ENCODE results near the gene PLA2G2F.

The PLA2G2F gene

GRCh38 chr1:20141001-20141400 is 1.9 kb downstream of the PLA2G2F start:
- H3K4me3 ChIP-seq (ENCODE audit: insufficient read depth, low read depth, low read length, poor library complexity, severe bottlenecking), result no peak overlapping the region
- H3K36me3 ChIP-seq (ENCODE audit: control insufficient read depth, insufficient read depth, low read length), result no peaks in the 10 kb centered on the region
- H3K27ac ChIP-seq (ENCODE audit: insufficient read depth, low read length, poor library complexity, severe bottlenecking), result no peak overlapping the region
- H3K27me3 ChIP-seq (replicated peaks; ENCODE audit: control insufficient read depth, insufficient read depth, low read length, poor library complexity, severe bottlenecking), result no peaks in the 10 kb centered on the region
- no peaks in the 10 kb centered on the region for H3K9me3 ChIP-seq (ENCODE audit: control insufficient read depth, low read length)
- DNase-seq, result no peak
- H3K4me1 ChIP-seq (ENCODE audit: control insufficient read depth, insufficient read depth, low read length, poor library complexity, severe bottlenecking), result no peaks in the 10 kb centered on the region

- H3K27me3 ChIP-seq (replicated peaks; ENCODE audit: control insufficient read depth, insufficient read depth, low read length, poor library complexity, severe bottlenecking), result no peaks in the 10 kb centered on the region
- no peaks in the 10 kb centered on the region for H3K36me3 ChIP-seq (ENCODE audit: control insufficient read depth, insufficient read depth, low read length)
- no peak for DNase-seq
- H3K27ac ChIP-seq (ENCODE audit: insufficient read depth, low read length, poor library complexity, severe bottlenecking), result no peak overlapping the region
- H3K4me3 ChIP-seq (ENCODE audit: insufficient read depth, low read depth, low read length, poor library complexity, severe bottlenecking), result no peak overlapping the region
- no peaks in the 10 kb centered on the region for H3K9me3 ChIP-seq (ENCODE audit: control insufficient read depth, low read length)
- no peaks in the 10 kb centered on the region for H3K4me1 ChIP-seq (ENCODE audit: control insufficient read depth, insufficient read depth, low read length, poor library complexity, severe bottlenecking)
Measured at GRCh38 chr1:20141466-20141865, 2.3 kb downstream of the PLA2G2F start.

GRCh38 chr1:20142001-20142710 is 3.0 kb downstream of the PLA2G2F start:
- DNase-seq, result no peak
- no peaks in the 10 kb centered on the region for H3K27me3 ChIP-seq (replicated peaks; ENCODE audit: control insufficient read depth, insufficient read depth, low read length, poor library complexity, severe bottlenecking)
- no peaks in the 10 kb centered on the region for H3K9me3 ChIP-seq (ENCODE audit: control insufficient read depth, low read length)
- no peak overlapping the region for H3K4me3 ChIP-seq (ENCODE audit: insufficient read depth, low read depth, low read length, poor library complexity, severe bottlenecking)
- no peak overlapping the region for H3K27ac ChIP-seq (ENCODE audit: insufficient read depth, low read length, poor library complexity, severe bottlenecking)
- no peaks in the 10 kb centered on the region for H3K36me3 ChIP-seq (ENCODE audit: control insufficient read depth, insufficient read depth, low read length)
- no peaks in the 10 kb centered on the region for H3K4me1 ChIP-seq (ENCODE audit: control insufficient read depth, insufficient read depth, low read length, poor library complexity, severe bottlenecking)

- Histone ChIP-seq H3K9me3 (ENCODE audit: control insufficient read depth, low read length) (no peaks in the 10 kb centered on the region), H3K27me3 (replicated peaks; ENCODE audit: control insufficient read depth, insufficient read depth, low read length, poor library complexity, severe bottlenecking) (no peaks in the 10 kb centered on the region), H3K36me3 (ENCODE audit: control insufficient read depth, insufficient read depth, low read length) (no peaks in the 10 kb centered on the region), H3K4me1 (ENCODE audit: control insufficient read depth, insufficient read depth, low read length, poor library complexity, severe bottlenecking) (no peaks in the 10 kb centered on the region), H3K27ac (ENCODE audit: insufficient read depth, low read length, poor library complexity, severe bottlenecking) (no peak overlapping the region), H3K4me3 (ENCODE audit: insufficient read depth, low read depth, low read length, poor library complexity, severe bottlenecking) (no peak overlapping the region)
- DNase-seq, result no peak
Measured at GRCh38 chr1:20143318-20143717, 4.2 kb downstream of the PLA2G2F start.

- Histone ChIP-seq H3K36me3 (ENCODE audit: control insufficient read depth, insufficient read depth, low read length) (no peaks in the 10 kb centered on the region), H3K27ac (ENCODE audit: insufficient read depth, low read length, poor library complexity, severe bottlenecking) (no peak overlapping the region), H3K4me1 (ENCODE audit: control insufficient read depth, insufficient read depth, low read length, poor library complexity, severe bottlenecking) (no peaks in the 10 kb centered on the region), H3K9me3 (ENCODE audit: control insufficient read depth, low read length) (no peaks in the 10 kb centered on the region), H3K4me3 (ENCODE audit: insufficient read depth, low read depth, low read length, poor library complexity, severe bottlenecking) (no peak overlapping the region), H3K27me3 (replicated peaks; ENCODE audit: control insufficient read depth, insufficient read depth, low read length, poor library complexity, severe bottlenecking) (no peaks in the 10 kb centered on the region)
- no peak for DNase-seq
Measured at GRCh38 chr1:20143734-20144565, 4.8 kb downstream of the PLA2G2F start.

- H3K27me3 ChIP-seq (replicated peaks; ENCODE audit: control insufficient read depth, insufficient read depth, low read length, poor library complexity, severe bottlenecking), result no peaks in the 10 kb centered on the region
- no peak overlapping the region for H3K4me3 ChIP-seq (ENCODE audit: insufficient read depth, low read depth, low read length, poor library complexity, severe bottlenecking)
- DNase-seq, result no peak
- peaks cover 7% of the 10 kb centered on the region for H3K4me1 ChIP-seq (ENCODE audit: control insufficient read depth, insufficient read depth, low read length, poor library complexity, severe bottlenecking)
- H3K27ac ChIP-seq (ENCODE audit: insufficient read depth, low read length, poor library complexity, severe bottlenecking), result no peak overlapping the region
- H3K36me3 ChIP-seq (ENCODE audit: control insufficient read depth, insufficient read depth, low read length), result no peaks in the 10 kb centered on the region
- no peaks in the 10 kb centered on the region for H3K9me3 ChIP-seq (ENCODE audit: control insufficient read depth, low read length)
Measured at GRCh38 chr1:20147846-20148570, 8.9 kb downstream of the PLA2G2F start.

GRCh38 chr1:20148571-20149500 is 9.7 kb downstream of the PLA2G2F start:
- Histone ChIP-seq H3K9me3 (ENCODE audit: control insufficient read depth, low read length) (no peaks in the 10 kb centered on the region), H3K36me3 (ENCODE audit: control insufficient read depth, insufficient read depth, low read length) (no peaks in the 10 kb centered on the region), H3K27me3 (replicated peaks; ENCODE audit: control insufficient read depth, insufficient read depth, low read length, poor library complexity, severe bottlenecking) (no peaks in the 10 kb centered on the region), H3K27ac (ENCODE audit: insufficient read depth, low read length, poor library complexity, severe bottlenecking) (no peak overlapping the region), H3K4me3 (ENCODE audit: insufficient read depth, low read depth, low read length, poor library complexity, severe bottlenecking) (no peak overlapping the region), H3K4me1 (ENCODE audit: control insufficient read depth, insufficient read depth, low read length, poor library complexity, severe bottlenecking) (peaks cover 7% of the 10 kb centered on the region)
- no peak for DNase-seq

- no peak overlapping the region for H3K27ac ChIP-seq (ENCODE audit: insufficient read depth, low read length, poor library complexity, severe bottlenecking)
- no peak overlapping the region for H3K4me3 ChIP-seq (ENCODE audit: insufficient read depth, low read depth, low read length, poor library complexity, severe bottlenecking)
- no peaks in the 10 kb centered on the region for H3K9me3 ChIP-seq (ENCODE audit: control insufficient read depth, low read length)
- peaks cover 7% of the 10 kb centered on the region for H3K4me1 ChIP-seq (ENCODE audit: control insufficient read depth, insufficient read depth, low read length, poor library complexity, severe bottlenecking)
- no peaks in the 10 kb centered on the region for H3K27me3 ChIP-seq (replicated peaks; ENCODE audit: control insufficient read depth, insufficient read depth, low read length, poor library complexity, severe bottlenecking)
- DNase-seq, result no peak
- no peaks in the 10 kb centered on the region for H3K36me3 ChIP-seq (ENCODE audit: control insufficient read depth, insufficient read depth, low read length)
Measured at GRCh38 chr1:20149601-20150325, 10.6 kb downstream of the PLA2G2F start.

- Histone ChIP-seq H3K4me1 (ENCODE audit: control insufficient read depth, insufficient read depth, low read length, poor library complexity, severe bottlenecking) (peaks cover 7% of the 10 kb centered on the region), H3K27ac (ENCODE audit: insufficient read depth, low read length, poor library complexity, severe bottlenecking) (no peak overlapping the region), H3K4me3 (ENCODE audit: insufficient read depth, low read depth, low read length, poor library complexity, severe bottlenecking) (no peak overlapping the region), H3K9me3 (ENCODE audit: control insufficient read depth, low read length) (no peaks in the 10 kb centered on the region), H3K27me3 (replicated peaks; ENCODE audit: control insufficient read depth, insufficient read depth, low read length, poor library complexity, severe bottlenecking) (no peaks in the 10 kb centered on the region), H3K36me3 (ENCODE audit: control insufficient read depth, insufficient read depth, low read length) (no peaks in the 10 kb centered on the region)
- no peak for DNase-seq
Measured at GRCh38 chr1:20150326-20150705, 11.2 kb downstream of the PLA2G2F start.
